ENCODE measurements around the gene SHANK1.

SHANK1 gene

DNA sequence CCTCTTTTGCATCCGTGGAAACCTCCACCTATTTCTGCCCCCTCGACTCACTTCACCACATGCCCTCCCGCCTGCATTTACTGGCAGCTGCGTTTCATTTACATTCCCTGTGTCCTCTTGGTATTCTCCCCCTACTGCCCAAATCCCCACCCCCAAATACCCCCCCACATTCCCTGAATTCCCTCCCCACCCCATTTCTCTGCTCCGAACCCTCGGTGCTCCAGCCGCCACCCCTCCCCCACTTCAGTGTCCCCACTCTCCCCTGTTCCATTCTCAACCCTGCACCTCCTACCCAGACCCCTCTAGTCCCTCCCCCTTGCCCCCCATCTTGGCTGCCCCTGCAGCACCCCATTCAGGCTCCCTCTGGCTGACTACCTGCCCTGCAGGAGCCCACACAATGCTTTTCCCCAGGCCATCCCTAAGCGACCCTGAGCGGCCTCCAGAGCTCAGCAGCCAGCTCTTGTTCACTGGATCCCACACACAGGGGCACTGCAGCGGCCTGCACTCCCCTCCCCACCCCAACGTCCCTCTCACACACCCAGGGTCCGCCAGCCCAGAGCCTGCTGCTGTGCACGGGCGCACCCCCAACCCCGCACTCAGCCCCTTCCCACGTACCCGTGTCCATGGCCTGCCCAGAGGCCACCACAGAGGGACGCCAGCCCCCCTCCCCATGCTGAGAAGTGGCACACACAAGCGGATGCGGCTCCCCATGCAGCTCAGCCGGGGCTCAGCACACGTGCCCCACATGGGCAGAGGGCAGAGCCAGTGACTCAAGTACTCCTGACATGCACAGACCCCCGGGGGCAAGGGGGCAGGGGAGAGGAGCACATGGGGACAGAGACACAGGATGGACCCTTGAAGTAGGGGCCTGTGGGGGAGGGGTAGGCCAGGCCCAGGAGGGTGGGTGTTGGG, 26.3 kb downstream of the SHANK1 start:
- H3K27me3 ChIP-seq (ENCODE audit: insufficient read depth, low read length, poor library complexity, severe bottlenecking) = no peaks in the 10 kb centered on the region
- no peaks in the 10 kb centered on the region for H3K79me2 ChIP-seq (ENCODE audit: insufficient read depth, low read length)
- no peaks in the 10 kb centered on the region for H3F3A ChIP-seq (ENCODE audit: low read depth)
- H3K4me3 ChIP-seq (ENCODE audit: low read length, poor library complexity, severe bottlenecking) = no peak overlapping the region
- H3K36me3 ChIP-seq (ENCODE audit: insufficient read depth, low read length) = no peaks in the 10 kb centered on the region
- TF ChIP-seq, protein P1, sequence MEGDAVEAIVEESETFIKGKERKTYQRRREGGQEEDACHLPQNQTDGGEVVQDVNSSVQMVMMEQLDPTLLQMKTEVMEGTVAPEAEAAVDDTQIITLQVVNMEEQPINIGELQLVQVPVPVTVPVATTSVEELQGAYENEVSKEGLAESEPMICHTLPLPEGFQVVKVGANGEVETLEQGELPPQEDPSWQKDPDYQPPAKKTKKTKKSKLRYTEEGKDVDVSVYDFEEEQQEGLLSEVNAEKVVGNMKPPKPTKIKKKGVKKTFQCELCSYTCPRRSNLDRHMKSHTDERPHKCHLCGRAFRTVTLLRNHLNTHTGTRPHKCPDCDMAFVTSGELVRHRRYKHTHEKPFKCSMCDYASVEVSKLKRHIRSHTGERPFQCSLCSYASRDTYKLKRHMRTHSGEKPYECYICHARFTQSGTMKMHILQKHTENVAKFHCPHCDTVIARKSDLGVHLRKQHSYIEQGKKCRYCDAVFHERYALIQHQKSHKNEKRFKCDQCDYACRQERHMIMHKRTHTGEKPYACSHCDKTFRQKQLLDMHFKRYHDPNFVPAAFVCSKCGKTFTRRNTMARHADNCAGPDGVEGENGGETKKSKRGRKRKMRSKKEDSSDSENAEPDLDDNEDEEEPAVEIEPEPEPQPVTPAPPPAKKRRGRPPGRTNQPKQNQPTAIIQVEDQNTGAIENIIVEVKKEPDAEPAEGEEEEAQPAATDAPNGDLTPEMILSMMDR (conservative IDR thresholded peaks at IDR 0.05; ENCODE audit: low read length) = no peak
- no peak for TF ChIP-seq EZH2phosphoT487 (IDR thresholded peaks at IDR 0.05; ENCODE audit: borderline replicate concordance)
- H2AFZ ChIP-seq (ENCODE audit: low read length) = no peak overlapping the region
- H3K4me2 ChIP-seq (ENCODE audit: low read depth, low read length, poor library complexity, severe bottlenecking) = no peak overlapping the region
- no peaks in the 10 kb centered on the region for H4K20me1 ChIP-seq (ENCODE audit: insufficient read depth, low read length, poor library complexity, severe bottlenecking)
- H3K9me3 ChIP-seq (ENCODE audit: insufficient read depth, low read depth, low read length) = no peaks in the 10 kb centered on the region
- no peaks in the 10 kb centered on the region for H3K4me1 ChIP-seq (ENCODE audit: insufficient read depth, low read length, poor library complexity, severe bottlenecking)
- no peak overlapping the region for H3K9ac ChIP-seq (ENCODE audit: low read depth, low read length, poor library complexity, severe bottlenecking)
- H3K9me2 ChIP-seq (replicated peaks; ENCODE audit: low read depth, low read length) = no peaks in the 10 kb centered on the region

DNA sequence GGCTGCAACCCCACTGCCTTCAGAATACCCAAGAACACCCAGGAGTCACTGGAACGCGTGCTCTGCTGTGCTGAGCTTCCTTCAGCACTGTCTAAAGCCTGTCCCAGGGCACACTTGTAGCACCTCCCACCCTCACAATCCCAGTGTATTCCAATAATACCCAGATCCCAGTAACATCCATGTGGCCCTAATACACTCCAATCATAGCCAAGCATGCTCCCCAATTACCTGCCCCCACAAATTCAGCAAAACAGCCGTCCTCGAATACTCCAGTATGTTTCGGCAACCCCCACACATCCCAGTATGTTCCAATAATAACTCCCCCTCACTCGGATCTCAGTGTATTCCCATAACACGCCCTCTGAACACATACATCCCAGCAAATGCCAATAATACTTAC, 29.2 kb downstream of the SHANK1 start:
- no peak overlapping the region for H2AFZ ChIP-seq (ENCODE audit: low read length)
- H3K79me2 ChIP-seq (ENCODE audit: insufficient read depth, low read length) = no peaks in the 10 kb centered on the region
- no peak overlapping the region for H3K4me3 ChIP-seq (ENCODE audit: low read length, poor library complexity, severe bottlenecking)
- no peaks in the 10 kb centered on the region for H3K9me3 ChIP-seq (ENCODE audit: insufficient read depth, low read depth, low read length)
- TF ChIP-seq EZH2phosphoT487 (IDR thresholded peaks at IDR 0.05; ENCODE audit: borderline replicate concordance) = no peak
- TF ChIP-seq, protein P1 (conservative IDR thresholded peaks at IDR 0.05; ENCODE audit: low read length) = no peak
- no peaks in the 10 kb centered on the region for H3K4me1 ChIP-seq (ENCODE audit: insufficient read depth, low read length, poor library complexity, severe bottlenecking)
- no peak overlapping the region for H3K4me2 ChIP-seq (ENCODE audit: low read depth, low read length, poor library complexity, severe bottlenecking)
- no peaks in the 10 kb centered on the region for H3F3A ChIP-seq (ENCODE audit: low read depth)
- no peaks in the 10 kb centered on the region for H3K36me3 ChIP-seq (ENCODE audit: insufficient read depth, low read length)
- no peak overlapping the region for H3K9ac ChIP-seq (ENCODE audit: low read depth, low read length, poor library complexity, severe bottlenecking)
- no peaks in the 10 kb centered on the region for H3K27me3 ChIP-seq (ENCODE audit: insufficient read depth, low read length, poor library complexity, severe bottlenecking)
- no peaks in the 10 kb centered on the region for H3K9me2 ChIP-seq (replicated peaks; ENCODE audit: low read depth, low read length)
- no peaks in the 10 kb centered on the region for H4K20me1 ChIP-seq (ENCODE audit: insufficient read depth, low read length, poor library complexity, severe bottlenecking)

DNA sequence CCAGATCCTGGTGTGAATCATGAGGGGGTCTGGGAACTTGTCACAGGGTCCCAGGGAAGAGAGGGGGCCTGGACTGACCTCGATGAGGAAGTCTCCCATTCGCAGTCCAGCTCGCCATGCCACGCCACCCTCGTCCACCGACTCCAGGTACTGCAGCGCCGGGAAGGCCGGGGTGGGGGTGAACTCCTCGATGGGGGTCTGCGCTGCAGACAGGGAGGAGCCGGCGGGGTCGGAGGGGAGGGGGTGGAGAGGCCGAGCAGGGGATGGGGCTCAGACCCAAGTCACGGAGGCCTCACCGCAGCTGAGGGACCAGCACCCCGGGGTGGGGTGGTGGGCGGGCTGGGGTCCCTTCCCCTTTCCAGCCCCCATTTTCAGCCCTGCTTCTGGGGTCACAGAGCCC, 30.8 kb downstream of the SHANK1 start:
- H2AFZ ChIP-seq (ENCODE audit: low read length) = no peak overlapping the region
- no peaks in the 10 kb centered on the region for H3K9me2 ChIP-seq (replicated peaks; ENCODE audit: low read depth, low read length)
- H3K4me1 ChIP-seq (ENCODE audit: insufficient read depth, low read length, poor library complexity, severe bottlenecking) = no peaks in the 10 kb centered on the region
- no peaks in the 10 kb centered on the region for H4K20me1 ChIP-seq (ENCODE audit: insufficient read depth, low read length, poor library complexity, severe bottlenecking)
- no peak overlapping the region for H3K4me2 ChIP-seq (ENCODE audit: low read depth, low read length, poor library complexity, severe bottlenecking)
- no peaks in the 10 kb centered on the region for H3K36me3 ChIP-seq (ENCODE audit: insufficient read depth, low read length)
- H3K27me3 ChIP-seq (ENCODE audit: insufficient read depth, low read length, poor library complexity, severe bottlenecking) = no peaks in the 10 kb centered on the region
- H3K4me3 ChIP-seq (ENCODE audit: low read length, poor library complexity, severe bottlenecking) = no peak overlapping the region
- TF ChIP-seq, protein P1 (conservative IDR thresholded peaks at IDR 0.05; ENCODE audit: low read length) = no peak
- TF ChIP-seq EZH2phosphoT487 (IDR thresholded peaks at IDR 0.05; ENCODE audit: borderline replicate concordance) = no peak
- H3K9me3 ChIP-seq (ENCODE audit: insufficient read depth, low read depth, low read length) = no peaks in the 10 kb centered on the region
- no peaks in the 10 kb centered on the region for H3F3A ChIP-seq (ENCODE audit: low read depth)
- H3K79me2 ChIP-seq (ENCODE audit: insufficient read depth, low read length) = no peaks in the 10 kb centered on the region
- no peak overlapping the region for H3K9ac ChIP-seq (ENCODE audit: low read depth, low read length, poor library complexity, severe bottlenecking)
